ENCODE results near the gene RNF223.

RNF223 gene

GRCh38 chr1:1082776-1083415, 8.8 kb upstream of the RNF223 start:
- Histone ChIP-seq H4K5ac (ENCODE audit: low read length) (no peak overlapping the region), H3K18ac (ENCODE audit: low read length) (no peak overlapping the region), H3K4me3 (ENCODE audit: low read length) (no peak overlapping the region), H2AK5ac (ENCODE audit: low read length) (no peak overlapping the region), H3K36me3 (ENCODE audit: control insufficient read depth, insufficient read depth, low read length) (no peaks in the 10 kb centered on the region), H3K27me3 (ENCODE audit: insufficient read depth, low read length, poor library complexity) (no peaks in the 10 kb centered on the region), H3K79me2 (ENCODE audit: control insufficient read depth, insufficient read depth, low read length) (no peaks in the 10 kb centered on the region), H3K56ac (ENCODE audit: low read length) (no peak overlapping the region), H3K23ac (ENCODE audit: low read length) (no peak overlapping the region), H3K4me2 (ENCODE audit: low read length) (no peak overlapping the region), H2BK5ac (ENCODE audit: low read length) (no peak overlapping the region), H3K4ac (ENCODE audit: low read depth, low read length) (no peak overlapping the region), H3K27ac (ENCODE audit: low read depth, low read length) (no peak overlapping the region), H2BK120ac (ENCODE audit: low read depth, low read length) (no peak overlapping the region), H3K4me1 (ENCODE audit: control insufficient read depth, low read depth, low read length) (no peaks in the 10 kb centered on the region), H3K9ac (ENCODE audit: low read length) (no peak overlapping the region), H4K8ac (ENCODE audit: low read depth, low read length) (no peak overlapping the region), H3K79me1 (ENCODE audit: low read length) (no peaks in the 10 kb centered on the region), H2BK15ac (replicated peaks; ENCODE audit: low read depth) (no peak overlapping the region)
- no peak for DNase-seq
- WGBS (ENCODE audit: extremely low coverage, insufficient coverage, low lambda C conversion rate), result no CpG with 5 or more reads among the region's 40 CpGs

GRCh38 chr1:1082239-1082775, 8.2 kb upstream of the RNF223 start:
- no peak overlapping the region for H2BK5ac ChIP-seq (ENCODE audit: low read length)
- no CpG with 5 or more reads among the region's 27 CpGs for WGBS (ENCODE audit: extremely low coverage, insufficient coverage, low lambda C conversion rate)

GRCh38 chr1:1081311-1082238, 7.5 kb upstream of the RNF223 start:
- no peak overlapping the region for H3K27ac ChIP-seq (ENCODE audit: low read depth, low read length)
- H3K79me1 ChIP-seq (ENCODE audit: low read length), result no peaks in the 10 kb centered on the region
- no peak overlapping the region for H2BK15ac ChIP-seq (replicated peaks; ENCODE audit: low read depth)
- H3K4me2 ChIP-seq (ENCODE audit: low read length), result no peak overlapping the region
- H2BK5ac ChIP-seq (ENCODE audit: low read length), result no peak overlapping the region
- no peak overlapping the region for H3K56ac ChIP-seq (ENCODE audit: low read length)
- H3K18ac ChIP-seq (ENCODE audit: low read length), result no peak overlapping the region
- H3K79me2 ChIP-seq (ENCODE audit: control insufficient read depth, insufficient read depth, low read length), result no peaks in the 10 kb centered on the region
- H4K8ac ChIP-seq (ENCODE audit: low read depth, low read length), result no peak overlapping the region
- H3K23ac ChIP-seq (ENCODE audit: low read length), result no peak overlapping the region
- no peak overlapping the region for H3K4ac ChIP-seq (ENCODE audit: low read depth, low read length)
- H2BK120ac ChIP-seq (ENCODE audit: low read depth, low read length), result no peak overlapping the region
- no peak overlapping the region for H4K5ac ChIP-seq (ENCODE audit: low read length)
- H3K4me3 ChIP-seq (ENCODE audit: low read length), result no peak overlapping the region
- no peak overlapping the region for H3K9ac ChIP-seq (ENCODE audit: low read length)
- H3K36me3 ChIP-seq (ENCODE audit: control insufficient read depth, insufficient read depth, low read length), result no peaks in the 10 kb centered on the region
- no peak for DNase-seq
- WGBS (ENCODE audit: extremely low coverage, insufficient coverage, low lambda C conversion rate), result no CpG with 5 or more reads among the region's 52 CpGs
- no peaks in the 10 kb centered on the region for H3K27me3 ChIP-seq (ENCODE audit: insufficient read depth, low read length, poor library complexity)
- H2AK5ac ChIP-seq (ENCODE audit: low read length), result no peak overlapping the region
- no peaks in the 10 kb centered on the region for H3K4me1 ChIP-seq (ENCODE audit: control insufficient read depth, low read depth, low read length)

More at GRCh38 chr1:1082239-1082775, 8.2 kb upstream of the RNF223 start:
- Histone ChIP-seq H2BK120ac (ENCODE audit: low read depth, low read length) (no peak overlapping the region), H3K9ac (ENCODE audit: low read length) (no peak overlapping the region), H2AK5ac (ENCODE audit: low read length) (no peak overlapping the region), H3K56ac (ENCODE audit: low read length) (no peak overlapping the region), H3K36me3 (ENCODE audit: control insufficient read depth, insufficient read depth, low read length) (no peaks in the 10 kb centered on the region), H3K79me1 (ENCODE audit: low read length) (no peaks in the 10 kb centered on the region), H3K4me1 (ENCODE audit: control insufficient read depth, low read depth, low read length) (no peaks in the 10 kb centered on the region), H3K4ac (ENCODE audit: low read depth, low read length) (no peak overlapping the region), H3K79me2 (ENCODE audit: control insufficient read depth, insufficient read depth, low read length) (no peaks in the 10 kb centered on the region), H4K8ac (ENCODE audit: low read depth, low read length) (no peak overlapping the region), H3K18ac (ENCODE audit: low read length) (no peak overlapping the region), H3K27ac (ENCODE audit: low read depth, low read length) (no peak overlapping the region), H4K5ac (ENCODE audit: low read length) (no peak overlapping the region), H3K4me2 (ENCODE audit: low read length) (no peak overlapping the region), H2BK15ac (replicated peaks; ENCODE audit: low read depth) (no peak overlapping the region), H3K23ac (ENCODE audit: low read length) (no peak overlapping the region), H3K27me3 (ENCODE audit: insufficient read depth, low read length, poor library complexity) (no peaks in the 10 kb centered on the region), H3K4me3 (ENCODE audit: low read length) (no peak overlapping the region)
- DNase-seq, result no peak

GRCh38 chr1:1080951-1081310, 6.8 kb upstream of the RNF223 start:
- peak; percentile 40 for DNase-seq
- H4K5ac ChIP-seq (ENCODE audit: low read length), result no peak overlapping the region
- no peaks in the 10 kb centered on the region for H3K27me3 ChIP-seq (ENCODE audit: insufficient read depth, low read length, poor library complexity)
- H3K9ac ChIP-seq (ENCODE audit: low read length), result no peak overlapping the region
- H2AK5ac ChIP-seq (ENCODE audit: low read length), result no peak overlapping the region
- no peaks in the 10 kb centered on the region for H3K79me2 ChIP-seq (ENCODE audit: control insufficient read depth, insufficient read depth, low read length)
- no CpG with 5 or more reads among the region's 9 CpGs for WGBS (ENCODE audit: extremely low coverage, insufficient coverage, low lambda C conversion rate)
- no peak overlapping the region for H2BK5ac ChIP-seq (ENCODE audit: low read length)
- no peaks in the 10 kb centered on the region for H3K79me1 ChIP-seq (ENCODE audit: low read length)
- H3K4me3 ChIP-seq (ENCODE audit: low read length), result no peak overlapping the region
- H4K8ac ChIP-seq (ENCODE audit: low read depth, low read length), result no peak overlapping the region
- no peak overlapping the region for H2BK120ac ChIP-seq (ENCODE audit: low read depth, low read length)
- no peak overlapping the region for H3K23ac ChIP-seq (ENCODE audit: low read length)
- H3K4me1 ChIP-seq (ENCODE audit: control insufficient read depth, low read depth, low read length), result no peaks in the 10 kb centered on the region
- no peak overlapping the region for H3K4me2 ChIP-seq (ENCODE audit: low read length)
- H3K18ac ChIP-seq (ENCODE audit: low read length), result no peak overlapping the region
- no peak overlapping the region for H2BK15ac ChIP-seq (replicated peaks; ENCODE audit: low read depth)
- H3K27ac ChIP-seq (ENCODE audit: low read depth, low read length), result no peak overlapping the region
- no peak overlapping the region for H3K4ac ChIP-seq (ENCODE audit: low read depth, low read length)
- H3K56ac ChIP-seq (ENCODE audit: low read length), result no peak overlapping the region
- no peaks in the 10 kb centered on the region for H3K36me3 ChIP-seq (ENCODE audit: control insufficient read depth, insufficient read depth, low read length)

GRCh38 chr1:1080122-1080757, 6.1 kb upstream of the RNF223 start:
- DNase-seq, result peak; percentile 94
- Histone ChIP-seq H3K36me3 (ENCODE audit: control insufficient read depth, insufficient read depth, low read length) (no peaks in the 10 kb centered on the region), H3K9ac (ENCODE audit: low read length) (peak overlapping the region; percentile 46), H2BK120ac (ENCODE audit: low read depth, low read length) (no peak overlapping the region), H2AK5ac (ENCODE audit: low read length) (no peak overlapping the region), H2BK5ac (ENCODE audit: low read length) (no peak overlapping the region), H3K4ac (ENCODE audit: low read depth, low read length) (no peak overlapping the region), H3K4me3 (ENCODE audit: low read length) (no peak overlapping the region), H4K8ac (ENCODE audit: low read depth, low read length) (no peak overlapping the region), H3K4me2 (ENCODE audit: low read length) (peak overlapping the region; percentile 56), H3K23ac (ENCODE audit: low read length) (no peak overlapping the region), H3K27ac (ENCODE audit: low read depth, low read length) (peak overlapping the region; percentile 3), H3K56ac (ENCODE audit: low read length) (peak overlapping the region; percentile 76), H3K4me1 (ENCODE audit: control insufficient read depth, low read depth, low read length) (no peaks in the 10 kb centered on the region), H3K79me1 (ENCODE audit: low read length) (no peaks in the 10 kb centered on the region), H2BK15ac (replicated peaks; ENCODE audit: low read depth) (no peak overlapping the region), H3K79me2 (ENCODE audit: control insufficient read depth, insufficient read depth, low read length) (no peaks in the 10 kb centered on the region), H3K27me3 (ENCODE audit: insufficient read depth, low read length, poor library complexity) (no peaks in the 10 kb centered on the region), H3K18ac (ENCODE audit: low read length) (no peak overlapping the region), H4K5ac (ENCODE audit: low read length) (no peak overlapping the region)
- WGBS (ENCODE audit: extremely low coverage, insufficient coverage, low lambda C conversion rate), result no CpG with 5 or more reads among the region's 23 CpGs

Measured in mesendoderm (in vitro differentiated cells).